GM19324 (cell line): ENCODE data around the gene PLA2G10.
"Not testable (repeated sequence)": the region's sequence is repeated elsewhere in the genome, so short reads cannot be mapped to it uniquely, and the experiment has no call there.

ENCODE experiments used
- ATAC-seq: cut with Tn5 transposase; IDR thresholded peaks from one replicate; pipeline ENCODE4 v1.9.1; 2021; ENCODE audit warnings: mild to moderate bottlenecking, moderate library complexity; ENCODE audit not compliant: unreplicated experiment, low FRiP score

Gene PLA2G10

GRCh38 chr16:14694129-14694528, at the start of gene PLA2G10:
Gene PLA2G10 (minus strand): TSS chr16:14694308. CDS start chr16:14694229, 79 bp downstream.
- ATAC-seq, result not testable (repeated sequence)

- peak; percentile 99 for ATAC-seq
Observed at GRCh38 chr16:14742273-14743128, 48.4 kb upstream of the PLA2G10 start, which contains the start of gene NPIPA2. Gene NPIPA2 (plus strand): TSS chr16:14742533. CDS start chr16:14748066, 5,533 bp downstream.

GRCh38 chr16:14741794-14742193, 47.7 kb upstream of the PLA2G10 start:
- ATAC-seq, result peak; percentile 14

- not testable (repeated sequence) for ATAC-seq
Observed at GRCh38 chr16:14740832-14741385, 46.8 kb upstream of the PLA2G10 start.

- not testable (repeated sequence) for ATAC-seq
Observed at GRCh38 chr16:14733233-14733632, 39.1 kb upstream of the PLA2G10 start.

- ATAC-seq, result peak; percentile 99
Observed at GRCh38 chr16:14703156-14704011, 9.3 kb upstream of the PLA2G10 start, which contains the start of gene NPIPA3. Gene NPIPA3 (plus strand): TSS chr16:14703411. CDS start chr16:14708944, 5,533 bp downstream.

GRCh38 chr16:14702672-14703071, 8.6 kb upstream of the PLA2G10 start:
- not testable (repeated sequence) for ATAC-seq

- ATAC-seq, result not testable (repeated sequence)
Observed at GRCh38 chr16:14701859-14702258, 7.8 kb upstream of the PLA2G10 start.

- not testable (repeated sequence) for ATAC-seq
Observed at GRCh38 chr16:14685870-14686793, 8.0 kb downstream of the PLA2G10 start.

GRCh38 chr16:14682121-14682520, 12.0 kb downstream of the PLA2G10 start:
- ATAC-seq, result no peak

GRCh38 chr16:14681115-14681514, 13.0 kb downstream of the PLA2G10 start:
- no peak for ATAC-seq

- ATAC-seq, result not testable (repeated sequence)
Observed at GRCh38 chr16:14680396-14680795, 13.7 kb downstream of the PLA2G10 start.

GRCh38 chr16:14678748-14679497, 15.2 kb downstream of the PLA2G10 start:
- ATAC-seq, result no peak

GRCh38 chr16:14677627-14678026, 16.5 kb downstream of the PLA2G10 start:
- ATAC-seq, result no peak

- no peak for ATAC-seq
Observed at GRCh38 chr16:14676633-14677032, 17.5 kb downstream of the PLA2G10 start.

- peak; percentile 76 for ATAC-seq
Observed at GRCh38 chr16:14672403-14672971, 21.6 kb downstream of the PLA2G10 start.

GRCh38 chr16:14669776-14670175, 24.3 kb downstream of the PLA2G10 start:
- ATAC-seq, result no peak

GRCh38 chr16:14668556-14669223, 25.4 kb downstream of the PLA2G10 start:
- no peak for ATAC-seq
